NCI-H510A (cell line): ENCODE results near the gene BNC2.
"Not testable (repeated sequence)": the region's sequence is repeated elsewhere in the genome, so short reads cannot be mapped to it uniquely, and the experiment has no call there.

Source experiments
- DNase-seq: peaks from one replicate; lab custom pipeline; 2025; lab: John Stamatoyannopoulos, UW

Gene BNC2

DNA sequence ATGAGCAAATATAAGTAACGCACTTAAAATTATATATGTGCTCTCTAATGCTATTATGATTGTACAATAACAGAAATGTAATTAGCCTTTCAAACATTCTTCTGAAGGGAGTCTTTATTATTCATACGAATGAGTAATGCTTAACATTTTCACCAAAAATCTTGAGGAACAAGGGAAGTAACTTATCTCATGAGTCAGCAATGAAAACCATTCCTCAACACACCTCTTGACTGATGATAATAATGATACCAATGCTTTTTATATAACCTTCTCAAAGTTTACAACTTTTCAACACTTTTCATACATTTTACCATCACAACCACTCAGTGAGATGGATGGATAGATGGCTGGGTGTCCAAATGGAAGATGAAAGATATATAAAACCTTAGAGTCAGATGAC is 369.3 kb downstream of the BNC2 start:
- DNase-seq: no peak

- DNase-seq: no peak
Measured at GRCh38 chr9:16500386-16500785, 370.1 kb downstream of the BNC2 start.

DNA sequence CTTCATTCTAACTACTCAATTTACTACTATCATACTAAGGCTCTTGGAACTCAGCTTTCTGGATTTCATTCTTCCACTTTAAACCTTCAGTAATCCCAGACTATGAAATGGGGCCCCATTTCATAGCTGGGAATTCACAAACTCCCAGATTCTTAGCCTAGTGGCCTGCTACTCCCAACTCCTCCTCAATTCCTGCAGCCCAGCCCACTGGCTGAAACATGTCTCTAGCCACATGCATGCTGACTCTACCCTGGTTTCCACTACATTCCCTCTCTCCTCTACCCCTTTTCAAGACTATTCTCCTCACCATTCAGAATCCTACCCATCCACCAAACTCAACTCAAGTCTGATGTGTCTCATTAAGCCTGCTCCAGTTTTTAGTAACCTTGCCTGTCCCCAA is 370.6 kb downstream of the BNC2 start:
- no peak for DNase-seq

GRCh38 chr9:16496908-16497307 is 373.6 kb downstream of the BNC2 start:
- no peak for DNase-seq

DNA sequence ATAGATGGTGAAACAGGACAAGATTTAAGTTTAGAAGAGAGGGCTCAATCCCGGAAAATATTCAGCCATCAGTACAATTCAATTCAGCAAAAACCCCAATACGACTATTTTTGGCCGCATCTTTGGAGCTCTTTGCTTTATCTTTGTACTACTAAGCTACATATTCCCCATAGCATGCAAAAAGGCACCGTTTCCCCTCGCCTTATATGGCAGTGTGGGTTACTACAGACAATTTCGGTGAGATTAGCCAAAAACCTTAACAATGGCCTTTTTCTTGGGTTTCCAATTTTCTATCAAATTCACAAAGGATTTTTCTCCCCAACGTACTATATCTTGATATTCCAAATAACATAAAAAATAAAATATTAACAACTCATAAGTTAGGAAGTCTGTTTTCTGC is 382.6 kb downstream of the BNC2 start:
- no peak for DNase-seq

DNA sequence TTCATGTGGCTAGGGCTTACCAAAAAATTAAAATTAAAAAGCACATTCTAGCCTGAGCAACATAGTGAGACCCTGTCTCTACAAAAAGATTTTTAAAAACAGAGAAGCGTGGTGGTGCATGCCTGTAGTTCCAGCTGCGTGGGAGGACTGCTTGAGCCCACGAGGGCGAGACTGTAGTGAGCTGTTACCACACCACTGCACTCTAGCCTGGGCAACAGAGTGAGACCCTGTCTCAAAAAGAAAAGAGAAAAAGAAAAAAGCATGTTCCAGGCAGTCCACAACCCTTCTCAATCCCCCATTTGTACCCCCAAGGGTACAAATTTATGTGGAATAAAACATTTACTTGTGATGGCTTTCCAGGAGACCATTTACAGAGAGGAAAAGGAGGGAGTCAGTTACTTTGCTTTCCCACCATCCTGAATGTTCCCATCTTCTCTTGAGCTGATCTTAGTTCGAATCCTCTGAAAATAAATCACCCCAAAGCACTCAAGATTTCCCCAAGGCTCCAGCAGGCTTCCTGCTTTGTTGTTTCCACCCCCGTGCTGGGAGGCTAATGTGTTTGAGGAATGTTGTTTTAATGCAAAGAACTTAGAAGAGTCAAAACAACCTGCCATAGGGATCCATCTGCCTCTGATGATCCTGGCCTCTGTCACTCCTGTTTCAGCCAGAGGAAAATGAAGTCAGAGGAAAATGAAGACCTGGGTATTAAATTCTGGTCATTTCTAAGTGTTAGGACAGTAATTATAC is 384.7 kb downstream of the BNC2 start:
- no peak for DNase-seq

DNA sequence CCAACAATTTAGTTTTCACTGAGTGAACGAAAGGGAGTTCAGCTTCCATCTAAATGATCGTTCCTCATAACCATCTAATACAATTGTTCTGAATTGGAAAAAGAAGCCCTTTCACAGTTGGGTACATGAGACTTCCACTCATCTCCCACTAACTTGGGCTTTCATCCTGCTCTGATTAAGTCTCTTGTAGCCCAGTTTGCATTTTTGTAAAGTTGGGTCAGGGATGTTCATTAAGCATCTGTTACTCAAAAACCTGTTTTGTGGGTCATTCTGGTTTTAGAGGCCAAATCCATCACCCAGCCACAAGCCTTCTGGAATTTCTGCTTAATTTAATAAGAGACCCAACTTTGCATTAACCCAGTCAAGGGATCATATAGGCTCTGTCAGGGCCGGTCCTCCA is 385.3 kb downstream of the BNC2 start:
- DNase-seq: no peak

DNA sequence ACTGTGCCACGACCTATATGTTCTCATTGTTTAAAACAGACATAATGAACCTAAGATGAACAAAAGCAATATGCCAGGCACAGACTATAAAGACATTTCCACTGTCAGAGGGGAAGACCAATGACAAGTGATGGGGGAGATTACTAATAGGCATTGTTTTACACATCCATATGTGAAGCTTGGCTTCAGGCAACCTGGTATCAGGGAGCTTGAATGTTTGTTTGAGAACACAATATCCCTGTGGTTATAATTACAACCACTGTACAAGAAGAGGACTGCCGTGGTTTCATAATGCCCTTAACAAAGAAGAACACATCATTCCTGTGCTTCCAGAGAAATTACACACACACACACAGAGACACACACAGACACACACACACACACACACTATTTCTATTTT is 385.7 kb downstream of the BNC2 start:
- DNase-seq: no peak

- no peak for DNase-seq
Measured at GRCh38 chr9:16484180-16484579, 386.3 kb downstream of the BNC2 start.

DNA sequence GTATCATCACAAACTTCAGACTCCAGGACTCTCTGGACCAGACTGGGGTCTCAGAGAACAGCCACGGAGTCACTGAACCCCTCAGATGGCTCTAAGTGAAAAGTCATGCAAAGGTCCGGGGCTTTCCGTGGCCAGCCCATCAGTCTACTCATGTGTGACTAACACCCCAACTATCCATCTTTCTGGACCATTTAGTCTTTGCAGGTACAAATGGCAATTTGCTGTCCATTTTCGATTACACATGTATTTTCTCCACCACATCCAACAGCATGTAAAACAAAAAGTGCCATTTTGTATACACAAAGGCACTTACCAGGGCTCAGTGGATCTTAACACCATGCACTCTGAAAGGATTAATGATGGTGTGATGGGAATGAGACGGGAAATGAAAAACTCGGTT is 387.7 kb downstream of the BNC2 start:
- no peak for DNase-seq

GRCh38 chr9:16480584-16480983 is 389.9 kb downstream of the BNC2 start:
- not testable (repeated sequence) for DNase-seq

GRCh38 chr9:16475996-16476395 is 394.5 kb downstream of the BNC2 start:
- no peak for DNase-seq

GRCh38 chr9:16475257-16475656 is 395.2 kb downstream of the BNC2 start:
- no peak for DNase-seq

DNA sequence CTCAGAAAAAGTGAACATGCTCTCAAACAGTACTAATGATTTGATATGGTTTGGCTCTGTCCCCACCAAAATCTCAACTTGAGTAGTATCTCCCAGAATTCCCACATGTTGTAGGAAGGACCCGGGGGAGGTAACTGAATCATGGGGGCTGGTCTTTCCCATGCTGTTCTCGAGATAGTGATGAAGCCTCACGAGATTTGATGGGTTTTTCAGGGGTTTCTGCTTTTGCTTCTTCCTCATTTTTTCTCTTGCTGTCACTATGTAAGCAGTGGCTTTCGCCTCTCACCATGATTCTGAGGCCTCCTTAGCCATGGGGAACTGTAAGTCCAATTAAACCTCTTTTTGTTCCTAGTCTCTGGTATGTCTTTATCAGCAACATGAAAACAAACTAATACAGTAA is 401.3 kb downstream of the BNC2 start:
- no peak for DNase-seq

DNA sequence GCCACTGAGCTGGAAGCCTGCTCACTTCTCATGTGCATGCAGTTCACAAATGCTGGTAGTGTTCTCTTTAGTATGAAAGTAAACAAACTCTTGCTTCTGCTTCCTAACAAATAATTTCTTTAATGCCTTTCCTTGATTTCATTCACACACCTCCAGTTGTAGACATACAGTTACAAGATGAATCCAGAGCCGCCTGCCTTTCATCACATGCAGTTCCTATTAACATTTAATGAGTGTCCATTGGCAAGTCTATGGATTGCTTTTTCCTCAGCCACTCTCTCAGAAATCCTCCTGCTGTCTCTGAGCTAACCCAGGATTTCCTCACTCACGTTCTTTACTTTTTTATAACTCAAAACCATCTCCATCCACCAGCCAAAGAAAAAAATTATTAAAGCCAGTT is 408.6 kb downstream of the BNC2 start:
- DNase-seq: no peak

GRCh38 chr9:16461137-16461840 is 409.2 kb downstream of the BNC2 start:
- no peak for DNase-seq

- DNase-seq: no peak
Measured at GRCh38 chr9:16460696-16461095, 409.8 kb downstream of the BNC2 start.

- DNase-seq: no peak
Measured at GRCh38 chr9:16459421-16460148, 410.9 kb downstream of the BNC2 start.

- no peak for DNase-seq
Measured at GRCh38 chr9:16458696-16459420, 411.6 kb downstream of the BNC2 start.

GRCh38 chr9:16455842-16456241 is 414.6 kb downstream of the BNC2 start:
- no peak for DNase-seq

- no peak for DNase-seq
Measured at GRCh38 chr9:16453390-16453789, 417.1 kb downstream of the BNC2 start.

- DNase-seq: no peak
Measured at GRCh38 chr9:16450578-16450977, 419.9 kb downstream of the BNC2 start.
